WTC11 (cell line): ENCODE data around the gene AK6. TPM values are rescaled to one million over a fixed set of nuclear protein-coding genes. Genes with fewer than 3 reads are reported as not detected.
"Not testable (repeated sequence)": the region's sequence is repeated elsewhere in the genome, so short reads cannot be mapped to it uniquely, and the experiment has no call there.

Experiments
- ATAC-seq: fragments of 200-7000 bp; cut with Tn5 transposase; 2 replicates; pipeline ENCODE4 v1.10.0; 2021; ENCODE audit warnings: mild to moderate bottlenecking, moderate library complexity
- CTCF ChIA-PET: fragments of 300-600 bp; sonication (Branson Sonifier 250); formaldehyde crosslinking; loops from one replicate; lab custom pipeline; 2021; ENCODE audit warnings: antibody characterized with exemption; lab: Charles Lee
- POLR2A ChIA-PET: fragments of 350-600 bp; sonication (Branson Sonifier 250); formaldehyde crosslinking; loops from one replicate; lab custom pipeline; 2021; ENCODE audit warnings: antibody characterized with exemption; lab: Charles Lee
- DNase-seq: peaks from one replicate; pipeline ENCODE4 v3.0.0; 2021; ENCODE audit warnings: low spot score
- H3K27ac Mint-ChIP-seq: 2 replicates; pipeline ENCODE4 v1.8.0; 2021; ENCODE audit warnings: mixed read lengths
- H3K27me3 Mint-ChIP-seq: 2 replicates; pipeline ENCODE4 v1.8.0; 2021; ENCODE audit warnings: low read depth, mild to moderate bottlenecking, moderate library complexity, mixed read lengths
- H3K36me3 Mint-ChIP-seq: 2 replicates; pipeline ENCODE4 v1.8.0; 2021; ENCODE audit warnings: mixed read lengths
- H3K4me1 Mint-ChIP-seq: 2 replicates; pipeline ENCODE4 v1.8.0; 2022; ENCODE audit warnings: mixed read lengths
- H3K4me3 Mint-ChIP-seq: 2 replicates; pipeline ENCODE4 v1.8.0; 2021; ENCODE audit warnings: mild to moderate bottlenecking, moderate library complexity, mixed read lengths
- H3K9me3 Mint-ChIP-seq: 2 replicates; pipeline ENCODE4 v1.8.0; 2021; ENCODE audit warnings: mixed read lengths
- ATF2 ChIP-seq: sonication (generic); formaldehyde crosslinking; IDR thresholded peaks from 2 replicates; pipeline ENCODE4 v1.8.1; 2022; ENCODE audit warnings: low read depth, missing genetic modification reagents, borderline replicate concordance
- CREM ChIP-seq: sonication (generic); formaldehyde crosslinking; IDR thresholded peaks from 2 replicates; pipeline ENCODE4 v1.8.1; 2022; ENCODE audit warnings: mild to moderate bottlenecking, missing genetic modification reagents, moderate library complexity
- ETV6 ChIP-seq: sonication (generic); formaldehyde crosslinking; IDR thresholded peaks from 2 replicates; pipeline ENCODE4 v1.8.1; 2022; ENCODE audit warnings: mild to moderate bottlenecking, missing genetic modification reagents
- GRHL2 ChIP-seq: fragments of 250-450 bp; sonication (Bioruptor Pico); IDR thresholded peaks from 2 replicates; pipeline ENCODE4 v1.8.0; 2022; ENCODE audit warnings: mild to moderate bottlenecking, moderate library complexity; ENCODE audit not compliant: insufficient replicate concordance, severe bottlenecking
- HMGA2 ChIP-seq: fragments of 250-450 bp; sonication (Bioruptor Pico); IDR thresholded peaks from 2 replicates; pipeline ENCODE4 v1.4.0; 2021; ENCODE audit warnings: mild to moderate bottlenecking, moderate library complexity
- IRF2 ChIP-seq: sonication (generic); formaldehyde crosslinking; IDR thresholded peaks from 2 replicates; pipeline ENCODE4 v1.8.0; 2022; ENCODE audit warnings: low read depth, missing genetic modification reagents, borderline replicate concordance
- JUN ChIP-seq: sonication (generic); formaldehyde crosslinking; IDR thresholded peaks from 2 replicates; pipeline ENCODE4 v1.8.0; 2023; ENCODE audit warnings: mild to moderate bottlenecking, missing genetic modification reagents
- MLX ChIP-seq: sonication (generic); formaldehyde crosslinking; IDR thresholded peaks from 2 replicates; pipeline ENCODE4 v1.8.1; 2023; ENCODE audit warnings: mild to moderate bottlenecking, missing genetic modification reagents, moderate library complexity
- NFYB ChIP-seq: sonication (generic); formaldehyde crosslinking; conservative IDR thresholded peaks from 2 replicates; pipeline ENCODE4 v1.8.0; 2022; ENCODE audit warnings: low read depth, missing genetic modification reagents
- NR1H2 ChIP-seq: sonication (generic); formaldehyde crosslinking; IDR thresholded peaks from 2 replicates; pipeline ENCODE4 v1.9.0; 2021; ENCODE audit warnings: mild to moderate bottlenecking, moderate library complexity, missing genetic modification reagents
- NR2C2 ChIP-seq: sonication (generic); formaldehyde crosslinking; IDR thresholded peaks from 2 replicates; pipeline ENCODE4 v1.8.0; 2022; ENCODE audit warnings: mild to moderate bottlenecking, missing genetic modification reagents
- RORB ChIP-seq: fragments of 250-450 bp; sonication (Bioruptor Pico); IDR thresholded peaks from 2 replicates; pipeline ENCODE4 v1.9.0; 2021; ENCODE audit warnings: mild to moderate bottlenecking
- ZNF138 ChIP-seq: sonication (generic); formaldehyde crosslinking; conservative IDR thresholded peaks from 2 replicates; pipeline ENCODE4 v1.8.1; 2022; ENCODE audit warnings: mild to moderate bottlenecking, moderate library complexity, missing genetic modification reagents
- ZNF219 ChIP-seq: sonication (generic); formaldehyde crosslinking; IDR thresholded peaks from 2 replicates; pipeline ENCODE4 v1.8.0; 2023; ENCODE audit warnings: missing genetic modification reagents, mild to moderate bottlenecking, borderline replicate concordance
- ZNF416 ChIP-seq: fragments of 250-450 bp; sonication (Bioruptor Pico); IDR thresholded peaks from 2 replicates; pipeline ENCODE4 v1.9.0; 2021; ENCODE audit warnings: mild to moderate bottlenecking, inconsistent platforms
- total RNA-seq: library from RNA; stranded (reverse); gene quantifications from 3 replicates; pipeline ENCODE4 v1.2.3, GENCODE V29; 2021
- TF ChIP-seq, protein P1 (sequence below): sonication (generic); formaldehyde crosslinking; IDR thresholded peaks from 2 replicates; pipeline ENCODE4 v1.8.0; 2022; ENCODE audit warnings: mild to moderate bottlenecking, missing genetic modification reagents
- TF ChIP-seq, protein P2 (sequence below): sonication (generic); formaldehyde crosslinking; IDR thresholded peaks from 2 replicates; pipeline ENCODE4 v1.8.0; 2023; ENCODE audit warnings: missing genetic modification reagents, mild to moderate bottlenecking, borderline replicate concordance
- TF ChIP-seq, protein P3 (sequence below): sonication (generic); formaldehyde crosslinking; IDR thresholded peaks from 2 replicates; pipeline ENCODE4 v1.8.0; 2022; ENCODE audit warnings: mild to moderate bottlenecking, missing genetic modification reagents

AK6 gene
- total RNA-seq, 1 experiment from 2014 or later = 43.1 TPM

DNA sequence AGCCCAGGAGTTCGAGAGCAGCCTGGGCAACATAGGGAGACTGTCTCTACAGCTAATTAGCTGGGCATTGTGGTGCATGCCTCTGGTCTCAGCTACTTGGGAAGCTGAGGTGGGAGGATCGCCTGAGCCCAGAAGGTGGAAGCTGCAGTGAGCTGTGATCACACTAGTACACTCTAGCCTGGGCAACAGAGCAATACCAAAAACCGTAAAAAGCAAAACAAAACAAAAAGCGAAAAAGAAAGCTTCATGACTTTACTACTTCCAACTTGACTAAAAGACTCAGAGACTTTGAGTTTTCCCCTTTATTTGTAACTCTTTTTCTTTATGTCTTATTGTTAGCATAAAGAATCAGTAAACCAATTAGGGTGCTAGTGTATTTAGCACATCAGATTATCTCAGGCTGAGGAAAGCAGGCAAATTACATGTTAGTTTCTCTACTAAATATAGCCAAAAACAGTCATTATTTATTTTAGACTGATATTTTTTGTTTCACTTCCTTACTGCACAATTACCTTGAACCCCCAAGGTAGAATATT is 5.7 kb upstream of the AK6 start:
- peaks cover 13% of the 10 kb centered on the region for H3K36me3 Mint-ChIP-seq
- no peak overlapping the region for H3K27ac Mint-ChIP-seq
- no peak for DNase-seq
- ChIA-PET CTCF (no interaction called here), POLR2A (no interaction called here)
- TF ChIP-seq MLX (CRISPR knock-in tag) (no peak), NR1H2 (CRISPR knock-in tag) (no peak), ZNF219 (CRISPR knock-in tag) (no peak), IRF2 (no peak), NR2C2 (CRISPR knock-in tag) (no peak), HMGA2 (no peak), GRHL2 (CRISPR knock-in tag) (no peak), CREM (no peak), NFYB (CRISPR knock-in tag) (no peak), JUN (no peak), ATF2 (CRISPR knock-in tag) (no peak), RORB (CRISPR knock-in tag) (no peak)
- TF ChIP-seq, protein P1, sequence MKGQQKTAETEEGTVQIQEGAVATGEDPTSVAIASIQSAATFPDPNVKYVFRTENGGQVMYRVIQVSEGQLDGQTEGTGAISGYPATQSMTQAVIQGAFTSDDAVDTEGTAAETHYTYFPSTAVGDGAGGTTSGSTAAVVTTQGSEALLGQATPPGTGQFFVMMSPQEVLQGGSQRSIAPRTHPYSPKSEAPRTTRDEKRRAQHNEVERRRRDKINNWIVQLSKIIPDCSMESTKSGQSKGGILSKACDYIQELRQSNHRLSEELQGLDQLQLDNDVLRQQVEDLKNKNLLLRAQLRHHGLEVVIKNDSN = no peak
- TF ChIP-seq, protein P2, sequence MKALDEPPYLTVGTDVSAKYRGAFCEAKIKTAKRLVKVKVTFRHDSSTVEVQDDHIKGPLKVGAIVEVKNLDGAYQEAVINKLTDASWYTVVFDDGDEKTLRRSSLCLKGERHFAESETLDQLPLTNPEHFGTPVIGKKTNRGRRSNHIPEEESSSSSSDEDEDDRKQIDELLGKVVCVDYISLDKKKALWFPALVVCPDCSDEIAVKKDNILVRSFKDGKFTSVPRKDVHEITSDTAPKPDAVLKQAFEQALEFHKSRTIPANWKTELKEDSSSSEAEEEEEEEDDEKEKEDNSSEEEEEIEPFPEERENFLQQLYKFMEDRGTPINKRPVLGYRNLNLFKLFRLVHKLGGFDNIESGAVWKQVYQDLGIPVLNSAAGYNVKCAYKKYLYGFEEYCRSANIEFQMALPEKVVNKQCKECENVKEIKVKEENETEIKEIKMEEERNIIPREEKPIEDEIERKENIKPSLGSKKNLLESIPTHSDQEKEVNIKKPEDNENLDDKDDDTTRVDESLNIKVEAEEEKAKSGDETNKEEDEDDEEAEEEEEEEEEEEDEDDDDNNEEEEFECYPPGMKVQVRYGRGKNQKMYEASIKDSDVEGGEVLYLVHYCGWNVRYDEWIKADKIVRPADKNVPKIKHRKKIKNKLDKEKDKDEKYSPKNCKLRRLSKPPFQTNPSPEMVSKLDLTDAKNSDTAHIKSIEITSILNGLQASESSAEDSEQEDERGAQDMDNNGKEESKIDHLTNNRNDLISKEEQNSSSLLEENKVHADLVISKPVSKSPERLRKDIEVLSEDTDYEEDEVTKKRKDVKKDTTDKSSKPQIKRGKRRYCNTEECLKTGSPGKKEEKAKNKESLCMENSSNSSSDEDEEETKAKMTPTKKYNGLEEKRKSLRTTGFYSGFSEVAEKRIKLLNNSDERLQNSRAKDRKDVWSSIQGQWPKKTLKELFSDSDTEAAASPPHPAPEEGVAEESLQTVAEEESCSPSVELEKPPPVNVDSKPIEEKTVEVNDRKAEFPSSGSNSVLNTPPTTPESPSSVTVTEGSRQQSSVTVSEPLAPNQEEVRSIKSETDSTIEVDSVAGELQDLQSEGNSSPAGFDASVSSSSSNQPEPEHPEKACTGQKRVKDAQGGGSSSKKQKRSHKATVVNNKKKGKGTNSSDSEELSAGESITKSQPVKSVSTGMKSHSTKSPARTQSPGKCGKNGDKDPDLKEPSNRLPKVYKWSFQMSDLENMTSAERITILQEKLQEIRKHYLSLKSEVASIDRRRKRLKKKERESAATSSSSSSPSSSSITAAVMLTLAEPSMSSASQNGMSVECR (CRISPR knock-in tag) = no peak
- TF ChIP-seq, protein P3, sequence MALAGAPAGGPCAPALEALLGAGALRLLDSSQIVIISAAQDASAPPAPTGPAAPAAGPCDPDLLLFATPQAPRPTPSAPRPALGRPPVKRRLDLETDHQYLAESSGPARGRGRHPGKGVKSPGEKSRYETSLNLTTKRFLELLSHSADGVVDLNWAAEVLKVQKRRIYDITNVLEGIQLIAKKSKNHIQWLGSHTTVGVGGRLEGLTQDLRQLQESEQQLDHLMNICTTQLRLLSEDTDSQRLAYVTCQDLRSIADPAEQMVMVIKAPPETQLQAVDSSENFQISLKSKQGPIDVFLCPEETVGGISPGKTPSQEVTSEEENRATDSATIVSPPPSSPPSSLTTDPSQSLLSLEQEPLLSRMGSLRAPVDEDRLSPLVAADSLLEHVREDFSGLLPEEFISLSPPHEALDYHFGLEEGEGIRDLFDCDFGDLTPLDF (CRISPR knock-in tag) = no peak
- no peak for ATAC-seq
- H3K4me3 Mint-ChIP-seq = no peak overlapping the region
- 0 out of 2 replicates have a peak, but pooled peaks cover 4% of the 10 kb centered on the region for H3K4me1 Mint-ChIP-seq
- H3K9me3 Mint-ChIP-seq = no peaks in the 10 kb centered on the region
- no peaks in the 10 kb centered on the region for H3K27me3 Mint-ChIP-seq

- no peaks in the 10 kb centered on the region for H3K9me3 Mint-ChIP-seq
- TF ChIP-seq ETV6 (CRISPR knock-in tag) (no peak), ZNF138 (no peak), ZNF416 (CRISPR knock-in tag) (no peak)
- no peak overlapping the region for H3K27ac Mint-ChIP-seq
- ATAC-seq (no peak), DNase-seq (no peak)
- POLR2A ChIA-PET = no interaction called here
- H3K4me3 Mint-ChIP-seq = no peak overlapping the region
- peaks cover 11% of the 10 kb centered on the region for H3K4me1 Mint-ChIP-seq
- CTCF ChIA-PET = interaction anchor here (1.6 kb wide), 1 partner anchor 38 kb away, joined by 6 read pairs; no protein-coding TSS in a partner anchor
- peaks cover 13% of the 10 kb centered on the region for H3K36me3 Mint-ChIP-seq
- H3K27me3 Mint-ChIP-seq = no peaks in the 10 kb centered on the region
These were observed 3.1 kb upstream of the AK6 start for GRCh38 chr5:69372394-69372793.

DNA sequence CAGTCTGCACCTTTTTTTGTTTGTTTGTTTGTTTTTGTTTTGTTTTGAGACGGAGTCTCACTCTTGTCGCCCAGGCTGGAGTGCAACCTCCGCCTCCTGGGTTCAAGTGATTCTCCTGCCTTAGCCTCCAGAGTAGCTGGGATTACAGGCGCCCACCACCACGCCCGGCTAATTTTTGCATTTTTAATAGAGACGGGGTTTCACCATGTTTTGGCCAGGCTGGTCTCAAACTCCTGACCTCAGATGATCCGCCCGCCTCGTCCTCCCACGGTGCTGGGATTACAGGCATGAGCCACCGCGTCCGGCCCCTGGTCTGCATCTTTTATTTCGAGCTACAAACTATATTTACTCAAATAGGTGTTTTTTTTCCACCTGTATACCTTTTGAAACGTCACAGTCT is 1.0 kb upstream of the AK6 start:
- ChIA-PET CTCF (interaction anchor here (0.9 kb wide), 1 partner anchor 36 kb away, joined by 4 read pairs; no protein-coding TSS in a partner anchor), POLR2A (interaction anchor here (0.5 to 1.3 kb wide), 3 partner anchors 16 to 37 kb away, joined by 3 to 8 read pairs (median 3); no protein-coding TSS in a partner anchor)
- H3K27me3 Mint-ChIP-seq, ATAC-seq, DNase-seq, H3K9me3 Mint-ChIP-seq: not testable (repeated sequence)
- H3K36me3 Mint-ChIP-seq = peaks cover 30% of the 10 kb centered on the region
- H3K27ac Mint-ChIP-seq = peak overlapping the region; percentile 96
- H3K4me1 Mint-ChIP-seq = peaks cover 11% of the 10 kb centered on the region
- peak overlapping the region; percentile 95 for H3K4me3 Mint-ChIP-seq
